ENCODE measurements around the gene NCKAP5.

- TF ChIP-seq CBX5 (IDR thresholded peaks at IDR 0.05; ENCODE audit: low read depth, low read length) (no peak), POLR2A (IDR thresholded peaks at IDR 0.05; ENCODE audit: control extremely low read depth in 1 of 2, low read depth in 2 of 2, low read length in 2 of 2) (no peak), SIRT6 (IDR thresholded peaks at IDR 0.05; ENCODE audit: low read length) (no peak), POLR2AphosphoS5 (IDR thresholded peaks at IDR 0.05; ENCODE audit: low read depth, low read length) (no peak), SP2 (IDR thresholded peaks at IDR 0.05; ENCODE audit: low read length) (no peak), SP4 (IDR thresholded peaks at IDR 0.05; ENCODE audit: low read length) (no peak), TAF1 (IDR thresholded peaks at IDR 0.05; ENCODE audit: low read depth, low read length) (no peak), EZH2 (IDR thresholded peaks at IDR 0.05; ENCODE audit: low read depth, low read length, severe bottlenecking) (no peak), MAFK (IDR thresholded peaks at IDR 0.05; ENCODE audit: low read depth, low read length) (no peak)
- TF ChIP-seq, protein P1, sequence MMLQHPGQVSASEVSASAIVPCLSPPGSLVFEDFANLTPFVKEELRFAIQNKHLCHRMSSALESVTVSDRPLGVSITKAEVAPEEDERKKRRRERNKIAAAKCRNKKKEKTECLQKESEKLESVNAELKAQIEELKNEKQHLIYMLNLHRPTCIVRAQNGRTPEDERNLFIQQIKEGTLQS (IDR thresholded peaks at IDR 0.05; ENCODE audit: insufficient read depth, low read depth, low read length): no peak
- TF ChIP-seq, protein P2, sequence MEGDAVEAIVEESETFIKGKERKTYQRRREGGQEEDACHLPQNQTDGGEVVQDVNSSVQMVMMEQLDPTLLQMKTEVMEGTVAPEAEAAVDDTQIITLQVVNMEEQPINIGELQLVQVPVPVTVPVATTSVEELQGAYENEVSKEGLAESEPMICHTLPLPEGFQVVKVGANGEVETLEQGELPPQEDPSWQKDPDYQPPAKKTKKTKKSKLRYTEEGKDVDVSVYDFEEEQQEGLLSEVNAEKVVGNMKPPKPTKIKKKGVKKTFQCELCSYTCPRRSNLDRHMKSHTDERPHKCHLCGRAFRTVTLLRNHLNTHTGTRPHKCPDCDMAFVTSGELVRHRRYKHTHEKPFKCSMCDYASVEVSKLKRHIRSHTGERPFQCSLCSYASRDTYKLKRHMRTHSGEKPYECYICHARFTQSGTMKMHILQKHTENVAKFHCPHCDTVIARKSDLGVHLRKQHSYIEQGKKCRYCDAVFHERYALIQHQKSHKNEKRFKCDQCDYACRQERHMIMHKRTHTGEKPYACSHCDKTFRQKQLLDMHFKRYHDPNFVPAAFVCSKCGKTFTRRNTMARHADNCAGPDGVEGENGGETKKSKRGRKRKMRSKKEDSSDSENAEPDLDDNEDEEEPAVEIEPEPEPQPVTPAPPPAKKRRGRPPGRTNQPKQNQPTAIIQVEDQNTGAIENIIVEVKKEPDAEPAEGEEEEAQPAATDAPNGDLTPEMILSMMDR (IDR thresholded peaks at IDR 0.05; ENCODE audit: control extremely low read depth in 1 of 3, insufficient read depth in 1 of 3, low read depth in 1 of 3, low read length in 3 of 3): no peak
These were observed 145.3 kb downstream of the NCKAP5 start for GRCh38 chr2:133422931-133423351.
